CD8-positive, alpha-beta memory T cell (primary cell): Measurements from ENCODE around the gene CACNA1E. TPM values are rescaled to one million over a fixed set of nuclear protein-coding genes. Genes with fewer than 3 reads are reported as not detected.

Experiments used
- CTCF ChIA-PET: fragments of 350-600 bp; sonication (Branson Sonifier 250); formaldehyde crosslinking; loops from one replicate; lab custom pipeline; 2021; ENCODE audit warnings: antibody characterized with exemption; lab: Charles Lee
- POLR2A ChIA-PET: fragments of 350-600 bp; sonication (Branson Sonifier 250); formaldehyde crosslinking; loops from one replicate; lab custom pipeline; 2021; ENCODE audit warnings: antibody characterized with exemption; lab: Charles Lee
- DNase-seq, 5 donors: peaks; one replicate each; pipeline versions ENCODE4 v3.0.0 to v3.0.0-alpha.2; 2020 to 2022; ENCODE audit warnings: mixed read lengths in 1 of 5
- H3K27ac ChIP-seq: one replicate; pipeline ENCODE4 v1.7.0; 2013; ENCODE audit warnings: low read depth, mild to moderate bottlenecking, low read length, moderate library complexity
- H3K27me3 ChIP-seq: 2 replicates; pipeline ENCODE4 v1.7.0; 2013; ENCODE audit warnings: low read length, mild to moderate bottlenecking; ENCODE audit not compliant: insufficient read depth, poor library complexity, severe bottlenecking
- H3K36me3 ChIP-seq: 2 replicates; pipeline ENCODE4 v1.7.0; 2013; ENCODE audit warnings: mild to moderate bottlenecking, low read length, moderate library complexity; ENCODE audit not compliant: insufficient read depth
- H3K4me1 ChIP-seq: 2 replicates; pipeline ENCODE4 v1.7.0; 2013; ENCODE audit warnings: mild to moderate bottlenecking, low read length, moderate library complexity; ENCODE audit not compliant: insufficient read depth
- H3K4me3 ChIP-seq: 2 replicates; pipeline ENCODE4 v1.7.0; 2013; ENCODE audit warnings: mild to moderate bottlenecking, low read length
- H3K9me3 ChIP-seq: 2 replicates; pipeline ENCODE4 v1.7.0; 2013; ENCODE audit warnings: mild to moderate bottlenecking, low read length
- H3K27ac Mint-ChIP-seq, 8 donors: one replicate each; pipeline ENCODE4 v1.8.0; 2020 to 2021; ENCODE audit warnings: mixed read lengths in 8 of 8, mild to moderate bottlenecking in 6 of 8, inconsistent platforms in 3 of 8, moderate library complexity in 3 of 8
- H3K27me3 Mint-ChIP-seq, 2 donors: one replicate each; pipeline ENCODE4 v1.8.0; 2020 to 2021; ENCODE audit warnings: mixed read lengths in 2 of 2, mild to moderate bottlenecking in 1 of 2, moderate library complexity in 1 of 2
- H3K36me3 Mint-ChIP-seq, 3 donors: one replicate each; pipeline ENCODE4 v1.8.0; 2020 to 2021; ENCODE audit warnings: mixed read lengths in 3 of 3, inconsistent platforms in 1 of 3, mild to moderate bottlenecking in 1 of 3
- H3K4me1 Mint-ChIP-seq, 3 donors: one replicate each; pipeline ENCODE4 v1.8.0; 2020 to 2021; ENCODE audit warnings: mixed read lengths in 3 of 3, inconsistent platforms in 1 of 3, mild to moderate bottlenecking in 1 of 3
- H3K4me3 Mint-ChIP-seq, 7 donors: one replicate each; pipeline ENCODE4 v1.8.0; 2020 to 2021; ENCODE audit warnings: mixed read lengths in 7 of 7, mild to moderate bottlenecking in 6 of 7, moderate library complexity in 4 of 7, inconsistent platforms in 2 of 7
- H3K9me3 Mint-ChIP-seq, 5 donors: one replicate each; pipeline ENCODE4 v1.8.0; 2020 to 2022; ENCODE audit warnings: mixed read lengths in 5 of 5, mild to moderate bottlenecking in 3 of 5, moderate library complexity in 2 of 5, inconsistent platforms in 1 of 5
- polyA plus RNA-seq: library from polyadenylated mRNA; unstranded; fragments of 300-500 nt; fragmentation: Illumina TruSeq; gene quantifications from one replicate; pipeline ENCODE4 v1.2.3, GENCODE V29; 2021
- total RNA-seq, 2 experiments: library from RNA; stranded (reverse); gene quantifications; one replicate each; pipeline ENCODE4 v1.2.3, GENCODE V29; 2021

Gene CACNA1E
- total RNA-seq = not detected
- polyA plus RNA-seq = not detected

DNA sequence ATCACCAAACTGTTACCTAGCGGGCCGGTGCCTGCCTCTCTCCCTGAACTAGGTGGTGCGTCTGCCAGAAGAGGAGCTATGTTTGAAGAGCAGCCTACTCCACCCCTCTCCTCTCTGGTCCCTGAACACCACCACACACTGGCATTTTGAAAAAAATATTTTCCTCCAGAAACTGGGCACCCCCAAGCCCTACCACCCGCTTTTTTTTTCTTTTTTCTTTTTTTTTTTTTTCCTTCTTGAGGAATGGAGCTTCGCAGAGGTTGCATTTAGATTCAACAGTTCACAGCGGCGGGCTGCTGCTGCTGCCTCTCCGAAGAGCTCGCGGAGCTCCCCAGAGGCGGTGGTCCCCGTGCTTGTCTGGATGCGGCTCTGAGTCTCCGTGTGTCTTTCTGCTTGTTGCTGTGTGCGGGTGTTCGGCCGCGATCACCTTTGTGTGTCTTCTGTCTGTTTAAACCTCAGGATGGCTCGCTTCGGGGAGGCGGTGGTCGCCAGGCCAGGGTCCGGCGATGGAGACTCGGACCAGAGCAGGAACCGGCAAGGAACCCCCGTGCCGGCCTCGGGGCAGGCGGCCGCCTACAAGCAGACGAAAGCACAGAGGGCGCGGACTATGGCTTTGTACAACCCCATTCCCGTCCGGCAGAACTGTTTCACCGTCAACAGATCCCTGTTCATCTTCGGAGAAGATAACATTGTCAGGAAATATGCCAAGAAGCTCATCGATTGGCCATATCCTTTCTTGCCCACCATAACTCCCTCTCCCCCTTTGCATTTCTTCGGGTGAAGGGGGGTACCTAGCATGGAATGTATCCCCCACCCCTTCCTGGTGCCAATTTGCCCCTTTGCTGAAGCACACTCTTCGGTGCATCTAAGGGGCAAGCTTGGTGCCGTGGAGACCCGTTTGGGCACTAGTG, at the start of gene CACNA1E:
Gene CACNA1E, plus strand, starts transcription at position 233 of the 911 bp plus-strand sequence. Its CDS starts 228 bp downstream, at position 461.
- H3K4me3 Mint-ChIP-seq = peak within 1 kb of the TSS in 2 of 7 donors; percentile 15 to 57
- Histone ChIP-seq H3K9me3 (no peaks in the 10 kb centered on the region), H3K36me3 (no peaks in the 10 kb centered on the region), H3K27me3 (peaks cover 29% of the 10 kb centered on the region), H3K27ac (no peak within 1 kb of the TSS), H3K4me3 (no peak within 1 kb of the TSS), H3K4me1 (no peaks in the 10 kb centered on the region)
- H3K9me3 Mint-ChIP-seq = peaks cover 0 to 3% (median 2%) of the 10 kb centered on the region in 5 donors
- ChIA-PET POLR2A (no interaction called here), CTCF (no interaction called here)
- peak within 1 kb of the TSS in 1 of 8 donors; percentile 69 for H3K27ac Mint-ChIP-seq
- DNase-seq = no peak
- H3K27me3 Mint-ChIP-seq = peaks cover 40 to 80% of the 10 kb centered on the region in 2 donors
- no peaks in the 10 kb centered on the region for H3K36me3 Mint-ChIP-seq
- H3K4me1 Mint-ChIP-seq = peaks cover 8 to 22% (median 14%) of the 10 kb centered on the region in 3 donors

DNA sequence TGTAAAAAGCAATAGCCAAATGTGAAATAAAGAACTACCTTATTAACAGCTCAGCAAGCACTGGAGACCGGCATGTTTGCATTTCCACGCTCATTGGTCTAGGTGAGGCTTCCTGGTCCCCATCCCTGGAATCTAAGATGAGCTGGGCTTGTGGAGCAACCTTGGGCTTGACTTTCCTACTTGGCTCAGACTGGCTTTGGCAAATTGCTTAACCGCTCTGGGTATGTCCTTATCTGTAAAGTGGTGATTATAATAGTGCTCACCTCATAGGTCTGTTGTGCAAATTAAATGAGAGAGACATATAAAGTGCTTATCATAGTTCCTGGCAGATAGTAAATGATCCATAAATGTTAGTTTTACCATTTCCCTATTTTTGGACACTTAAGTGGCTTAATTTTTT, 49.4 kb upstream of the CACNA1E start:
- Mint-ChIP-seq H3K9me3 (no peaks in the 10 kb centered on the region), H3K27ac (no peak overlapping the region), H3K4me1 (no peaks in the 10 kb centered on the region), H3K4me3 (no peak overlapping the region), H3K36me3 (no peaks in the 10 kb centered on the region), H3K27me3 (peaks cover 15 to 29% of the 10 kb centered on the region in 2 donors)
- Histone ChIP-seq H3K4me3 (no peak overlapping the region), H3K27me3 (no peaks in the 10 kb centered on the region), H3K36me3 (no peaks in the 10 kb centered on the region), H3K27ac (no peak overlapping the region), H3K4me1 (no peaks in the 10 kb centered on the region), H3K9me3 (no peaks in the 10 kb centered on the region)
- no peak for DNase-seq
- ChIA-PET CTCF (interaction anchor here (4.1 kb wide), 1 partner anchor 8 kb away, joined by 18 read pairs; no protein-coding TSS in a partner anchor), POLR2A (no interaction called here)

DNA sequence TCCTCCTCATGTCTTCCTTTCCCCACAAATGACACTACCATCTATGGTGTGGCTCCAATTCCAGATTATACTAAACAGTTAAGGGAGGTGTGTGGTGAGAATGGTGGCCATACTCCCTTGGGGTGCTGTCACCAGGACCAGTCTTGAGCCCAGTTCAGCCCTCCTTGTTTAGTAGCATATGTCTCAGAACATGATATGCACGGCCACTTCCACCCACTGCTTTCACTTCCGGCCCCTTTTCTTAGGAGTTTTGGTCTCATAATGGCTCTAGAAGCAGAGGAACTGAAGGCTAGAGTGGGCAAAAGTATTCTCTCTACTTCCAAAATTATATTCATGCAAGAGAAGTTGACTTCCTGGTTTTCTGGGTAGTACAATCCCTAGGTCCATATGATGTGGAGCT, 45.3 kb upstream of the CACNA1E start:
- Mint-ChIP-seq H3K4me3 (no peak overlapping the region), H3K4me1 (no peaks in the 10 kb centered on the region), H3K9me3 (no peaks in the 10 kb centered on the region), H3K27me3 (peaks cover 6 to 33% of the 10 kb centered on the region in 2 donors), H3K36me3 (no peaks in the 10 kb centered on the region), H3K27ac (no peak overlapping the region)
- no peak for DNase-seq
- H3K27ac ChIP-seq = no peak overlapping the region
- no peaks in the 10 kb centered on the region for H3K36me3 ChIP-seq
- ChIA-PET POLR2A (no interaction called here), CTCF (no interaction called here)
- H3K9me3 ChIP-seq = no peaks in the 10 kb centered on the region
- no peaks in the 10 kb centered on the region for H3K27me3 ChIP-seq
- no peaks in the 10 kb centered on the region for H3K4me1 ChIP-seq
- H3K4me3 ChIP-seq = no peak overlapping the region

DNA sequence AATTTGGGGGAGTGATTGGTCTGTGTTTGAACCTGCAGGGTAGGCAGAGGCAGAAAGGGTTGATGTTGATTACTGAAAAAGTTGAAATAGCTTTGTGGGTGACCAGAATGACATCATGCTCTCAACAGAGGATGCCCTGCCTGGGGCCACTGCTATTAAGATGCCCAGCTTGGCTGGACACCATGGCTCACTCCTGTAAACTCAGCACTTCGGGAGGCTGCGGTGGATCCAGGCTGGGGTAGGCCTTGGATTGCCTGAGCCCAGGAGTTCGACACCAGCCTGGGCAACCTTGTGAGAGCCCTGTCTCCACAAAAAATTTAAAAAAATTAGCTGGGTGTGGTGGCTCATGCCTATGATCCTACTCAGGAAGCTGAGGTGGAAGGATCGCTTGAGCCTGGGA, 42.8 kb upstream of the CACNA1E start:
- peaks cover 6 to 15% of the 10 kb centered on the region in 2 donors for H3K27me3 Mint-ChIP-seq
- ChIA-PET POLR2A (no interaction called here), CTCF (interaction anchor here (0.7 kb wide), 1 partner anchor 15 kb away, joined by 3 read pairs; no protein-coding TSS in a partner anchor)
- no peaks in the 10 kb centered on the region for H3K4me1 Mint-ChIP-seq
- no peak overlapping the region for H3K4me3 Mint-ChIP-seq
- no peaks in the 10 kb centered on the region for H3K9me3 Mint-ChIP-seq
- Histone ChIP-seq H3K4me1 (no peaks in the 10 kb centered on the region), H3K36me3 (no peaks in the 10 kb centered on the region), H3K4me3 (no peak overlapping the region), H3K27me3 (no peaks in the 10 kb centered on the region), H3K27ac (no peak overlapping the region), H3K9me3 (no peaks in the 10 kb centered on the region)
- no peak for DNase-seq
- H3K36me3 Mint-ChIP-seq = no peaks in the 10 kb centered on the region
- H3K27ac Mint-ChIP-seq = no peak overlapping the region

DNA sequence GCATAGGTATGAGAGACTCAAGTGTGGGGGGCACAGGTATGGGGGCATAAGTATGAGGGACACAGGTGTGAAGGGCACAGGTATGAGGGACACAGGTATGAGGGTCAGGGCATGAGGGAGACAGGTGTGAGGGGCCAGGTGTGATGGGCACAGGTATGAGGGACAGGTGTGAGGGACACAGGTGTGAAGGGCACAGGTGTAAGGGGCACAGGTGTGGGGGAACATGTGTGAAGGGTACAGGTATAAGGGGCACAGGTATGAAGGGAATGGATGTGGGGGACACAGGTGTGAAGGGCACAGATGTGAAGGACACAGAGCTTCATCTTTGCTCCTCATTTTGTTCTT, 41.2 kb upstream of the CACNA1E start:
- H3K4me1 Mint-ChIP-seq = no peaks in the 10 kb centered on the region
- Histone ChIP-seq H3K36me3 (no peaks in the 10 kb centered on the region), H3K4me1 (no peaks in the 10 kb centered on the region), H3K9me3 (no peaks in the 10 kb centered on the region), H3K27ac (no peak overlapping the region), H3K27me3 (no peaks in the 10 kb centered on the region), H3K4me3 (no peak overlapping the region)
- ChIA-PET CTCF (no interaction called here), POLR2A (no interaction called here)
- H3K4me3 Mint-ChIP-seq = no peak overlapping the region
- no peak overlapping the region for H3K27ac Mint-ChIP-seq
- no peaks in the 10 kb centered on the region for H3K9me3 Mint-ChIP-seq
- H3K36me3 Mint-ChIP-seq = no peaks in the 10 kb centered on the region
- H3K27me3 Mint-ChIP-seq = peaks cover 3 to 15% of the 10 kb centered on the region in 2 donors
- DNase-seq = no peak

DNA sequence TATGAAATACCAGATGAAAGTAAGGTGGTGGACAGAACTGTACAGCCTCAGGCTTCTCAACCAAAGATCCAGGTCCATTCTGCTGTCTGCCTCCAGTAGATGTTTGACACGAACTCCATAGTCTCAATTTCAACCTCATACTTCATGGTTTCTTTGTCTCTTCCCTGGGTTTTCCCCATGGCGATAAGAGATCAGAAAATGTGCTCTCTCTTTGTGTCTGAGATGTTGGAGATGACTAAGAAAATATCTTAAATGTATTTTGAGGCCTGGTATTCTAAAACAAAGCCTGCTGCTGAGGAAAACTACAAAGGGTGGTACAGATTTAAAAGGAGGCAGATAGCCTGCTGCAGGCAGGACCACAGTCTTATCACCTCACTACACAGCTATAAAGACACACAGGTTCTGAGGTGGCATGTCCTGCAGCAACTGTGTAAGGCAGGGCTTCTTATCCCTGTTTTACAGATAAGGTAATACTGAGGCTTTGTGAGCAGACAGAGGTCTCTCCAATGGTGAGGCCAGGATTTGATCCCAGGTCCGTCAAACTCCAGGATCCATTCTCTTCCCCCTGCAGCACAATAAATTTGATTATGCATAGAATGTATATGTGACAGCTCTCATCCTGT, 40.0 kb upstream of the CACNA1E start:
- Mint-ChIP-seq H3K27ac (no peak overlapping the region), H3K4me1 (no peaks in the 10 kb centered on the region), H3K9me3 (no peaks in the 10 kb centered on the region), H3K4me3 (no peak overlapping the region), H3K36me3 (no peaks in the 10 kb centered on the region), H3K27me3 (peaks cover 3 to 8% of the 10 kb centered on the region in 2 donors)
- Histone ChIP-seq H3K9me3 (no peaks in the 10 kb centered on the region), H3K36me3 (no peaks in the 10 kb centered on the region), H3K27me3 (no peaks in the 10 kb centered on the region), H3K4me3 (no peak overlapping the region), H3K4me1 (no peaks in the 10 kb centered on the region), H3K27ac (no peak overlapping the region)
- POLR2A ChIA-PET = no interaction called here
- CTCF ChIA-PET = interaction anchor here (1.4 kb wide), 1 partner anchor 18 kb away, joined by 4 read pairs; no protein-coding TSS in a partner anchor
- DNase-seq = no peak

DNA sequence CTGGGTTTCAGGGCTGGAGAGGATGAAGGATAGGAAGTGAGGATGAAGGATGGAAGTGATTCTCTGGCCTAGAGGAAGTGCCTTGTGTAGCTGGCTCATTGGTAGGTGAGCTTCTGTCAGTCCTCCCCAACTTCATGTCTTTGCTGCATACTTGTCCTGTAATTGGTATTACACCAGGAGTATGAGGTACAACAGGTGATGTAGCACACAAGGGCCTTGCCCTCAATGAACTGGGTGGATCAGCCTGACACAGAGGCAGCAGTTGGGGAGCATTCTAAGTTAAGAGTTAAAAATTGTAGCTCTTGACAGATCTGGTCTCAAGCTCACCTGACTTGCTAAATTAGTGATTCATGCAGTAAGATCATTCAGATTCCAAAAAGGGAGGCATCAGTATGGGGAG, 37.9 kb upstream of the CACNA1E start:
- ChIA-PET CTCF (no interaction called here), POLR2A (no interaction called here)
- no peaks in the 10 kb centered on the region for H3K36me3 Mint-ChIP-seq

DNA sequence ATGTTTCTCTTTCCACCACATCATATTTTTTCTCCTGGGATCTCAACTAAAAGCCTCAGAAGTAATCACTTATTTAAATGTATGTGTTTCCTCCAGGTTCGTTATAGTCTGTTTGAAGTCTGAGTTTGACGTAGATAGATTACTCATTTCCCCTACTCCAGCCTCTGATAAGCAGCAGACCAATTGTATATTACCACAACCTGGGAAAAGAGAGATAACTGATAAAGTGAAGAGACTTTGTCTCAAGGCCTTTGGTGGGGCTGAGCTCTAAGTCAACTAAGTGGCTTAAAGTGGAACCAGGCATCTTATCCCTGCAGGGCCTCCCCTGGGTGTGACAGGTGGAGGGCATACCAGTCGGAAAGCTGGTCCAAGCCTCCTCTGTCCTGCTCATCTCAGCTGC, 34.9 kb upstream of the CACNA1E start:
- no peaks in the 10 kb centered on the region for H3K4me1 Mint-ChIP-seq

More for the DNA sequence above, 37.9 kb upstream of the CACNA1E start:
- Mint-ChIP-seq H3K9me3 (no peaks in the 10 kb centered on the region), H3K4me3 (no peak overlapping the region), H3K27me3 (peaks cover 3 to 8% of the 10 kb centered on the region in 2 donors), H3K27ac (peak overlapping the region in 1 of 8 donors; percentile 9), H3K4me1 (no peaks in the 10 kb centered on the region)
- Histone ChIP-seq H3K4me1 (no peaks in the 10 kb centered on the region), H3K4me3 (no peak overlapping the region), H3K36me3 (no peaks in the 10 kb centered on the region), H3K27me3 (no peaks in the 10 kb centered on the region), H3K9me3 (no peaks in the 10 kb centered on the region), H3K27ac (no peak overlapping the region)
- DNase-seq = no peak

More for the DNA sequence above, 34.9 kb upstream of the CACNA1E start:
- Mint-ChIP-seq H3K36me3 (no peaks in the 10 kb centered on the region), H3K27me3 (peaks cover 1 to 8% of the 10 kb centered on the region in 2 donors), H3K27ac (no peak overlapping the region), H3K4me3 (no peak overlapping the region), H3K9me3 (no peaks in the 10 kb centered on the region)
- no peak overlapping the region for H3K4me3 ChIP-seq
- no peaks in the 10 kb centered on the region for H3K4me1 ChIP-seq
- ChIA-PET CTCF (no interaction called here), POLR2A (no interaction called here)
- no peaks in the 10 kb centered on the region for H3K27me3 ChIP-seq
- H3K9me3 ChIP-seq = no peaks in the 10 kb centered on the region
- H3K27ac ChIP-seq = no peak overlapping the region
- no peak for DNase-seq
- H3K36me3 ChIP-seq = no peaks in the 10 kb centered on the region
